Lower leg skin (tissue), 3 donors: ENCODE data around the gene OR1L6.

Experiments
- POLR2A ChIP-seq, 2 donors: fragments of 450-650 bp; IDR thresholded peaks; one replicate each; pipeline ENCODE4 v1.6.1; 2016 to 2017; ENCODE audit warnings: antibody characterized with exemption in 2 of 2, mild to moderate bottlenecking in 1 of 2, moderate library complexity in 1 of 2
- TF ChIP-seq, protein P1 (sequence below), 3 donors: fragments of 450-650 bp; IDR thresholded peaks; one replicate each; pipeline ENCODE4 v1.5.1; 2016; ENCODE audit warnings: antibody characterized with exemption in 3 of 3, mild to moderate bottlenecking in 3 of 3, moderate library complexity in 2 of 3

DNA sequence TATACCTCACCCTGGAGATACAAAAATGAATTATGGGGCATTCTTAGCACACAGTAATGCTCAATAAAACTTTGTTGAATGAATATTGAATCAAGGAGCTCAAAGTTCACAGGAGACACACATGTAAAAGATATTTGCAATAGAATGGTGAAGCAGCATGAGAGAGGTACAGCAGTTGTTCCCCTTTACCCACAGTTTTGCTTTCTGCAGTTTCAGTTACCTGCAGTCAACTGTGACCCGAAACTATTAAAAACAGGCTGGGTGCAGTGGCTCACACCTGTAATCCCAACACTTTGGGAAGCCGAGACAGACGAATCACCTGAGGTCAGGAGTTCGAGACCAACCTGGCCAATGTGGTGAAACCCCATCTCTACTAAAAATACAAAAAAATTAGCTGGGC, 44.2 kb downstream of the OR1L6 start:
- TF ChIP-seq, protein P1, sequence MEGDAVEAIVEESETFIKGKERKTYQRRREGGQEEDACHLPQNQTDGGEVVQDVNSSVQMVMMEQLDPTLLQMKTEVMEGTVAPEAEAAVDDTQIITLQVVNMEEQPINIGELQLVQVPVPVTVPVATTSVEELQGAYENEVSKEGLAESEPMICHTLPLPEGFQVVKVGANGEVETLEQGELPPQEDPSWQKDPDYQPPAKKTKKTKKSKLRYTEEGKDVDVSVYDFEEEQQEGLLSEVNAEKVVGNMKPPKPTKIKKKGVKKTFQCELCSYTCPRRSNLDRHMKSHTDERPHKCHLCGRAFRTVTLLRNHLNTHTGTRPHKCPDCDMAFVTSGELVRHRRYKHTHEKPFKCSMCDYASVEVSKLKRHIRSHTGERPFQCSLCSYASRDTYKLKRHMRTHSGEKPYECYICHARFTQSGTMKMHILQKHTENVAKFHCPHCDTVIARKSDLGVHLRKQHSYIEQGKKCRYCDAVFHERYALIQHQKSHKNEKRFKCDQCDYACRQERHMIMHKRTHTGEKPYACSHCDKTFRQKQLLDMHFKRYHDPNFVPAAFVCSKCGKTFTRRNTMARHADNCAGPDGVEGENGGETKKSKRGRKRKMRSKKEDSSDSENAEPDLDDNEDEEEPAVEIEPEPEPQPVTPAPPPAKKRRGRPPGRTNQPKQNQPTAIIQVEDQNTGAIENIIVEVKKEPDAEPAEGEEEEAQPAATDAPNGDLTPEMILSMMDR (IDR thresholded peaks at IDR 0.05): no peak
- no peak for TF ChIP-seq POLR2A (IDR thresholded peaks at IDR 0.05)
